Adipose tissue (tissue), 3 donors: ENCODE results near the gene ACADS. TPM values are rescaled to one million over a fixed set of nuclear protein-coding genes. Genes with fewer than 3 reads are reported as not detected.
"Not testable (repeated sequence)": the region's sequence is repeated elsewhere in the genome, so short reads cannot be mapped to it uniquely, and the experiment has no call there.

Experiments
- H3K27ac ChIP-seq: one replicate; pipeline ENCODE4 v1.5.1; 2013; ENCODE audit warnings: low read depth, low read length
- WGBS, 3 donors: extraction: QIAGEN DNeasy Blood & Tissue Kit; methylation state at CpG; one replicate each; pipeline ENCODE4 v1.1.7; 2013; 5-methylcytosine and 5-hydroxymethylcytosine counted together
- polyA plus RNA-seq, 3 donors: library from polyadenylated mRNA; stranded (reverse); fragments of 200-250 nt; gene quantifications; one replicate each; pipeline ENCODE4 v1.2.3, GENCODE V29; 2013
- donor health status: healthy with polysubstance abuse.
- donor health status: Bipolar disorder and iron deficiency.
- donor health status: healthy.

The ACADS gene
- polyA plus RNA-seq, 3 donors, result 49.1 to 194 (median 69.4) TPM

DNA sequence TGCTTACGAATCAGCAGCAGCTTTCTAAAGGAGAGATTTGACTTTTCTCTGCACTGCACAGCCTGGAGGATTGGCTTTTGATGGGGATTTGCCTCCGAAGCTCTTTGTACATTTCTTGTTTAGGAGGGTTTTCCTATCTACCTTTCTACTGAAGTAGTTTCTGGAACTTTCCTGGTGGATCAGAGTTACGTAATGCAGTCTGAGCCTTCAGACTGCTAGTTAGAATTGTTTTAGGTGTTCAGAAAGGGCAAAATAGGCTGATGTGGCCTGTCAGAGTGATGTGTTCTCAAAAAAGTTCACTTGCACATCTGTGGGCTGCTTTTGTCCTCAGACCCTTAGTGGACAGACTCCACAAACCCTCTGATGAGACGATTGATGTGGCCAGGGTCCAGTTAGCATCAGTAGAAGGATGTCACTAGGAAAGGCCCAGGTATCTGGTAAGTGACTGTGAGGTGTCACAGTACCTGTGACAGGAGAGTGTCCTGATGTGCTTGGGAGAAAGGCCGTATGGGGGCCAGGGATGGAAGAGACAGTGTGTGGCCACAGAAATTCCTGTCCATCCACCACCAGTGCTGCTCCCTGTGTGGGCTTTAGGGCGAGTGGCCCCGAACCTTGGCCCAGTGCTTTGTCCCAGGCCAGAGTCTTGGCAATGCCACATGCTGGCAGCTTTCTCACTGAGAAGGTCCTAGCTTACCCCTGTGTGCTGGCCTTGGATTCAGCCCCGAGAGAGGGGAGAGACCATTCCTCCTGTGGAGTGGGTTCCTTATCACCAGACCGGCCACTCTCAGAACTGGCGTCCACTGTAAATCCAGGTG is 4.4 kb upstream of the ACADS start:
- 80 to 92% (median 83%) methylated on average over 10 of the region's 10 CpGs for WGBS, 3 donors
- H3K27ac ChIP-seq, result no peak overlapping the region

DNA sequence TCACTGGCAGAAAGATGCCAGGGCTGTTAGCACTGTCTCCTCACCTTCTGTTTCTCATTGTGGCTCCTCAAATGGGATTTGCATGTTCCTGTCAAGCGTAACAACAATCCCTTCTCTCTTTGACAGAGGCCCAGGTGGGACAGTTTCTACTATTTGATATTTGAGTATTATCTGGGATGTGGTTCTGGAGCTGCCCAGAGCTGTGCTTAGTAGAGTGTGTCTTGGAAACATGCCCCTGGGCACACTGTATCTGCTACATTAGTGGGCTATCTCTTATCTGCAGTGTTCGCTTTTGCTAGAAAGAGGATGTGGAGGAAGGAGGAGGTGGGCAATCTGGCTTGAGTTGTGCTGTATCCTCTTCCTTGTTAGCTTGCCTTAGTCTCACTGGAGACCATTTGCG is 3.8 kb upstream of the ACADS start:
- WGBS, 3 donors, result 77 to 88% (median 79%) methylated on average over 3 of the region's 3 CpGs
- no peak overlapping the region for H3K27ac ChIP-seq

DNA sequence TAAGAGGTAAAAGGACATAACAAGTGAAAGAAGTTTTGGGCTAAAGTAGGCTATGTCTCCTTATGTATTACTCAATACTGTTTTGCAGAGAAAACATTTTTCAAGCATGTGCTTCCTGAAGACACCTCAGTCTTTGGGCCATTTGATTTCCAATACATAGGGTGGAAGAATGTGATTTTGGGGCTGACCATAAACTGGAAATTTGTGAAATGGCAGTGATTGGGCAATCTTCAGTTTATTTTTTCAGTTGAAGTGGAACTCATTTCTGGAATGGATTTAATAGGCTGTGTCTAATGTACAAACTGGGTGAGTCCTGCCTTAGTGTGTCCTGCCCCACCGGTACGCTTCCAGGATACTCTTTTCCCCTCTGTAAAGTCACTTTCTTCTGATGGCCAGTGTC is 2.8 kb upstream of the ACADS start:
- 84 to 97% (median 94%) methylated on average over 2 of the region's 2 CpGs for whole genome bisulfite sequencing, 3 donors
- no peak overlapping the region for H3K27ac ChIP-seq

DNA sequence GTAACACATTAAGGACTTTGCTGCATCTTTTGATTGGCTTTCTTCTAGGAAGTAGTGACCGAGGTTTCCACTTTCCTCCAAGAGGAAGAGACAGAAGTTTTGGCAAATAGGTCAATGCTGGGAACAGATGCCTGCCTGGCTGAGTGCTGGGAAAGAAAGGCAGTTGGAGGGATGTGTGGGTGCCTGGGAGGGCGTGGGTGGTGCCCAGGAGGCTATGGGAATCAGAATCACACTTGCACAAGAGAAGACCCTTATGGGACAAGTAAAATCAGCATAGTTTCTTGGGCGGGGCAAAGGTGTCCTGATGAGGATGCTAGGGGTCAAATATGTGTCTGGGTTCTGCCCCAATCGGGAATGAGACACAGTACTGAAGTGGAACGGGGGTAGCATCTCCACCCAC is 906 bp upstream of the ACADS start:
- WGBS, 3 donors, result 65 to 80% (median 69%) methylated on average over 5 of the region's 5 CpGs
- no peak overlapping the region for H3K27ac ChIP-seq

GRCh38 chr12:120725151-120725658 is 421 bp upstream of the ACADS start:
- 24 to 29% (median 28%) methylated on average over 14 of the region's 14 CpGs for WGBS, 3 donors

DNA sequence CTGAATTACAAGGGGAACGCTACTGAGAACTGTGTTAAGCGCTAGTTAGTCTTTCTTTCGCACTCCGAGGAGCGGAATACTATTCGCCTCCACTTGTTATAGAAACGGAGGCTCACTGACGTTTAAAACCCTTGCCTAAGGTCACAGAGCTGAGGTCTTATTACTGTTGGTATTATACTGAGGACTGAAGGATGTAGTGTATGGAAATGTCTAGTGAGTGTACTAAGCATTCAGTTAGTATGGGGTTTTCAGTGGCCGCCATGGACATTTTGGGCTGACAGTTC is 826 bp downstream of the ACADS start:
- no peak overlapping the region for H3K27ac ChIP-seq
- WGBS, 3 donors, result 70 to 87% (median 81%) methylated on average over 9 of the region's 9 CpGs

More at GRCh38 chr12:120725151-120725658, 421 bp upstream of the ACADS start:
- H3K27ac ChIP-seq, result no peak overlapping the region

DNA sequence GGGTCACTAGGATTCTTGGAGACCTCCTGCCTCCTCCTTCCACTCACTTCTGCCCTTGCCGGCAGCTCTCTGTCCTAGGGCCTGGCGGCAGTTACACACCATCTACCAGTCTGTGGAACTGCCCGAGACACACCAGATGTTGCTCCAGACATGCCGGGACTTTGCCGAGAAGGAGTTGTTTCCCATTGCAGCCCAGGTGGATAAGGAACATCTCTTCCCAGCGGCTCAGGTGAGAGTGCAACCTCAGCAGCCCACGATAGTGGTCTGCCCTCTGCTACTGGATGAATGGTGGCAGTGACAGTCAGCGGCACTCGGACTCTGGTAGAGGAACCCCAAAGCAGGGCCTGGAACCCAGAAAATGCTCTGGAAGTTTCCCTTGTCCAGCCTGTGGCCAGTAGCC is 1.3 kb downstream of the ACADS start:
- H3K27ac ChIP-seq, result no peak overlapping the region
- WGBS, 3 donors, result 63 to 93% (median 92%) methylated on average over 9 of the region's 9 CpGs

- not testable (repeated sequence) for H3K27ac ChIP-seq
- WGBS, 3 donors, result 97 to 98% (median 98%) methylated on average over 22 to 35 of the region's 35 CpGs
These were observed 6.6 kb downstream of the ACADS start for GRCh38 chr12:120732198-120732597.

DNA sequence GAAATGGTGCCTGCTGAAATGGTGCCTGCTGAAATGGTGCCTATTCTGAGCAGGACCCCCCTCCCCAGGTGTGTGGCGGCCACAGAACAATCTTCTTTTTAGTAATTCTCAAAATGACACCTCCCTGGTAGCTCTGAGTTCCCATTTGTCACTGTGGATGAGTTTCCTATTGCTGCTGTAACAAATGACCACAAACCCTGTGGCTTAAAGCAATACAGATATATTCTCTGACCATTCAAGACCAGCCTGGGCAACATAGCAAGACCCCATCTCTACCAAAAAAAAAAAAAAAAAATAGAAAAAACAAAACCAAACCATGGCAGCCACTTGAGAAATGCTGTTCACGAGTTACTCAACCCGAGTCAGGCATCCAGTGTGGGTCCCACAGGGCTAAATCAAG is 7.9 kb downstream of the ACADS start:
- WGBS, 3 donors, result 69 to 85% (median 84%) methylated on average over 3 of the region's 3 CpGs

DNA sequence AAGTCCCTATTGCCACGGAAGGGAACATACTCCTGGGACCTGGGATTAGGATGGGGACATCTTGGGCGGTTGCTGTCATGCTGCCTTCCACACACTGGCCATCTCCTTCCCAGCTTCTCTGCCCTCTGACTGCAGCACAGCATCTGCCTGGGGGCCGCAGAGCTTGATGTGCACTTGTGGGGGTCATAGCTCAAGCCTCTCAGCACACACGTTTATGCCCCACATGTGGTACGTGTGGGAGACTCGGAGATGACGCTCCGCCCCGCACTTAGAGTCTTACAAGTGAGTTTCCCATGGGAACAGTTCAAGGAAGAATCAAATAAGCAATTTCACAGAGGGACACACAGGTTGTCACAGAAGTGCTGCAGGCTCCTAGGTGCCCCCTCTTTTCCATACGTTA is 8.6 kb downstream of the ACADS start:
- no peak overlapping the region for H3K27ac ChIP-seq
- 84 to 95% (median 91%) methylated on average over 10 of the region's 10 CpGs for WGBS, 3 donors

More for the DNA sequence above, 7.9 kb downstream of the ACADS start:
- no peak overlapping the region for H3K27ac ChIP-seq

DNA sequence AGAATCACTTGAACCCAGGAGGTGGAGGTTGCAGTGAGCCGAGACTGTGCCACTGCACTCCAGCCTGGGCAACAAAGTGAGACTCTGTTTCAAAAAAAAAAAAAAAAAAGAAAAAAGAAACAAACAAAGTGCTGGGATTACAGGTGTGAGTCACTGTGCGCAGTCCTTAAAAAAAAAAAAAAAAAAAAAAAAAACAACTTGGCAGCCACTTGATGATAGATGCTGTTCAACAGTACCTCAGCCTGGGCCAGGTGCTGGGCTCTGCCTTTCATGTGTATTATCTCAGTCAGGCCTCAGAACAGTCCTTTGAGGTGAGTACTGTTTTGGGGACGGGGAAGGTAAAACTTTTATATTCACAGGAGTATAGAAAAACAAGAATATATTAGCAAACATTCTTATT is 9.6 kb downstream of the ACADS start:
- no peak overlapping the region for H3K27ac ChIP-seq
- WGBS, 3 donors, result 93 to 97% (median 96%) methylated on average over 2 to 3 of the region's 3 CpGs

- no peak overlapping the region for H3K27ac ChIP-seq
- 92 to 93% (median 92%) methylated on average over 37 to 38 of the region's 38 CpGs for WGBS, 3 donors
These were observed 11.0 kb downstream of the ACADS start for GRCh38 chr12:120736404-120737331.

- H3K27ac ChIP-seq, result no peak overlapping the region
- 86 to 91% (median 91%) methylated on average over 22 to 25 of the region's 25 CpGs for WGBS, 3 donors
These were observed 12.1 kb downstream of the ACADS start for GRCh38 chr12:120737557-120738251.

DNA sequence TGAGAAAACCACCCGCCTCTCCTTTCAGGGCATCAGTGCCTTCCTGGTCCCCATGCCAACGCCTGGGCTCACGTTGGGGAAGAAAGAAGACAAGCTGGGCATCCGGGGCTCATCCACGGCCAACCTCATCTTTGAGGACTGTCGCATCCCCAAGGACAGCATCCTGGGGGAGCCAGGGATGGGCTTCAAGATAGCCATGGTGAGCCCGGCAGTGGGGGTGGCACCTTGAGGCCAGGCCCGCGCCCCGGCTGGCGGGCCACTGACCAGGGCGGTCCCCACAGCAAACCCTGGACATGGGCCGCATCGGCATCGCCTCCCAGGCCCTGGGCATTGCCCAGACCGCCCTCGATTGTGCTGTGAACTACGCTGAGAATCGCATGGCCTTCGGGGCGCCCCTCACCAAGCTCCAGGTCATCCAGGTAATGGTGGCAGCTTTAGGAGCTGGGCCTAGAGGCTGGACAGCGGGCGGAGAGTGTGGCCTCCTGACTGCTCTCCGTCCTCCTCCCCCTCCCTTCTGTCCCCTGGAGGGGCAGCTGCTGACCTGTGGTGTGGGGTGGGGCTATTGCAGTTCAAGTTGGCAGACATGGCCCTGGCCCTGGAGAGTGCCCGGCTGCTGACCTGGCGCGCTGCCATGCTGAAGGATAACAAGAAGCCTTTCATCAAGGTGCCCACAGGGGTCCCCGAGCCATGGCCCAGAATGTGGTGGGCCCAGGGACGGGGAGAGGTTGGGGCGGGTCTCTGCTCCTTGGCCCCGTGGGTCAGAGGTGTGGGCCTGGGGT is 12.8 kb downstream of the ACADS start:
- no peak overlapping the region for H3K27ac ChIP-seq
- WGBS, 3 donors, result 87 to 94% (median 93%) methylated on average over 29 to 31 of the region's 31 CpGs

GRCh38 chr12:120739031-120739762 is 13.6 kb downstream of the ACADS start:
- WGBS, 3 donors, result 93 to 96% (median 96%) methylated on average over 35 to 38 of the region's 38 CpGs
- no peak overlapping the region for H3K27ac ChIP-seq

GRCh38 chr12:120739821-120740613 is 14.4 kb downstream of the ACADS start:
- 84 to 87% (median 85%) methylated on average over 14 to 16 of the region's 16 CpGs for WGBS, 3 donors
- H3K27ac ChIP-seq, result no peak overlapping the region

DNA sequence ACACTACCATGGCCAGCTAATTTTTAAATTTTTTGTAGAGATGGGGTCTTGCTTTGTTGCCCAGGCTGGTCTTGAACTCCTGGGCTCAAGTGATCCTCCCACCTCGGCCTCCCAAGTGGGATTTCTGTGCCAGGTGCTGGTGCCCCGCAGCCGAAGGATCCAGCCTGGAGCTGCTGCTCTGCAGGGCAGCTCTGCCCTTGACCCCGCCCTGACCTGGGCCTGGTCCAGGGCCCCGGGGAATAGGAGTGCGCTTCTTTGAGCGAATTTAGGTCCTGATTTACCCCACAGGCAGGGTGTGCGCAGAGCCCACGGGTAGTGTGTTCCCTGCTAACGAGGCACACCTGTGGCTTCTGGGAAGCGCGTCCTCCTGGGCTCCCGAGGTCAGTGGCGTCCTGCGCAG is 15.2 kb downstream of the ACADS start:
- WGBS, 3 donors, result 92 to 95% (median 94%) methylated on average over 14 to 15 of the region's 15 CpGs
- no peak overlapping the region for H3K27ac ChIP-seq
